NCI-H345 (cell line): ENCODE measurements around the gene BBS7.

Source experiments
- DNase-seq: peaks from one replicate; lab custom pipeline; 2025; lab: John Stamatoyannopoulos, UW

Gene BBS7

GRCh38 chr4:121827853-121828252 lies 42.4 kb downstream of the BBS7 start:
- no peak for DNase-seq

- no peak for DNase-seq
Observed at GRCh38 chr4:121824950-121825349, 45.3 kb downstream of the BBS7 start.

- no peak for DNase-seq
Observed at GRCh38 chr4:121824171-121824527, 46.1 kb downstream of the BBS7 start.

GRCh38 chr4:121823505-121824170 lies 46.6 kb downstream of the BBS7 start, which contains the start of gene CCNA2:
Gene CCNA2 (minus strand): TSS chr4:121823883. CDS start chr4:121823628, 255 bp downstream.
- peak; percentile 93 for DNase-seq

- DNase-seq, result peak; percentile 15
Observed at GRCh38 chr4:121822796-121823504, 47.3 kb downstream of the BBS7 start.

- DNase-seq, result no peak
Observed at GRCh38 chr4:121822047-121822446, 48.2 kb downstream of the BBS7 start.

GRCh38 chr4:121819216-121819965 lies 50.9 kb downstream of the BBS7 start:
- DNase-seq, result no peak

- no peak for DNase-seq
Observed at GRCh38 chr4:121818215-121818614, 52.1 kb downstream of the BBS7 start.

GRCh38 chr4:121817701-121818100 lies 52.6 kb downstream of the BBS7 start:
- DNase-seq, result no peak

GRCh38 chr4:121817006-121817405 lies 53.3 kb downstream of the BBS7 start:
- DNase-seq, result no peak

- no peak for DNase-seq
Observed at GRCh38 chr4:121814756-121815155, 55.5 kb downstream of the BBS7 start.

- DNase-seq, result no peak
Observed at GRCh38 chr4:121811122-121811521, 59.2 kb downstream of the BBS7 start.

GRCh38 chr4:121806411-121806810 lies 63.9 kb downstream of the BBS7 start:
- DNase-seq, result no peak

- DNase-seq, result no peak
Observed at GRCh38 chr4:121801715-121802075, 68.6 kb downstream of the BBS7 start.

- peak; percentile 90 for DNase-seq
Observed at GRCh38 chr4:121800961-121801714, 69.1 kb downstream of the BBS7 start, which contains the start of gene EXOSC9. Gene EXOSC9 (plus strand): TSS chr4:121801323. CDS start chr4:121801425, 102 bp downstream.

- no peak for DNase-seq
Observed at GRCh38 chr4:121800638-121800960, 69.7 kb downstream of the BBS7 start.

GRCh38 chr4:121799867-121800501 lies 70.3 kb downstream of the BBS7 start:
- DNase-seq, result no peak

GRCh38 chr4:121799208-121799823 lies 71.0 kb downstream of the BBS7 start:
- no peak for DNase-seq

GRCh38 chr4:121796283-121796682 lies 74.0 kb downstream of the BBS7 start:
- DNase-seq, result no peak

- no peak for DNase-seq
Observed at GRCh38 chr4:121794505-121795188, 75.6 kb downstream of the BBS7 start.

- no peak for DNase-seq
Observed at GRCh38 chr4:121792966-121793365, 77.3 kb downstream of the BBS7 start.
